Activated naive CD8-positive, alpha-beta T cell (primary cell): ENCODE results near the gene FOSL1.

Source experiments
- H3K27ac Mint-ChIP-seq: one replicate; pipeline ENCODE4 v1.8.0; 2021; ENCODE audit warnings: mixed read lengths
- H3K27me3 Mint-ChIP-seq: one replicate; pipeline ENCODE4 v1.8.0; 2021; ENCODE audit warnings: mixed read lengths
- H3K36me3 Mint-ChIP-seq: one replicate; pipeline ENCODE4 v1.8.0; 2021; ENCODE audit warnings: mixed read lengths
- H3K4me1 Mint-ChIP-seq: one replicate; pipeline ENCODE4 v1.8.0; 2021; ENCODE audit warnings: low read depth, mixed read lengths
- H3K4me3 Mint-ChIP-seq: one replicate; pipeline ENCODE4 v1.8.0; 2021; ENCODE audit warnings: mild to moderate bottlenecking, mixed read lengths
- H3K9me3 Mint-ChIP-seq: one replicate; pipeline ENCODE4 v1.8.0; 2021; ENCODE audit warnings: low read depth, mixed read lengths

The FOSL1 gene

GRCh38 chr11:65883058-65883761 lies 17.0 kb downstream of the FOSL1 start:
- no peaks in the 10 kb centered on the region for H3K27me3 Mint-ChIP-seq
- H3K9me3 Mint-ChIP-seq = no peaks in the 10 kb centered on the region
- H3K4me3 Mint-ChIP-seq = no peak overlapping the region
- H3K36me3 Mint-ChIP-seq = no peaks in the 10 kb centered on the region
- no peak overlapping the region for H3K27ac Mint-ChIP-seq
- H3K4me1 Mint-ChIP-seq = peaks cover 50% of the 10 kb centered on the region

DNA sequence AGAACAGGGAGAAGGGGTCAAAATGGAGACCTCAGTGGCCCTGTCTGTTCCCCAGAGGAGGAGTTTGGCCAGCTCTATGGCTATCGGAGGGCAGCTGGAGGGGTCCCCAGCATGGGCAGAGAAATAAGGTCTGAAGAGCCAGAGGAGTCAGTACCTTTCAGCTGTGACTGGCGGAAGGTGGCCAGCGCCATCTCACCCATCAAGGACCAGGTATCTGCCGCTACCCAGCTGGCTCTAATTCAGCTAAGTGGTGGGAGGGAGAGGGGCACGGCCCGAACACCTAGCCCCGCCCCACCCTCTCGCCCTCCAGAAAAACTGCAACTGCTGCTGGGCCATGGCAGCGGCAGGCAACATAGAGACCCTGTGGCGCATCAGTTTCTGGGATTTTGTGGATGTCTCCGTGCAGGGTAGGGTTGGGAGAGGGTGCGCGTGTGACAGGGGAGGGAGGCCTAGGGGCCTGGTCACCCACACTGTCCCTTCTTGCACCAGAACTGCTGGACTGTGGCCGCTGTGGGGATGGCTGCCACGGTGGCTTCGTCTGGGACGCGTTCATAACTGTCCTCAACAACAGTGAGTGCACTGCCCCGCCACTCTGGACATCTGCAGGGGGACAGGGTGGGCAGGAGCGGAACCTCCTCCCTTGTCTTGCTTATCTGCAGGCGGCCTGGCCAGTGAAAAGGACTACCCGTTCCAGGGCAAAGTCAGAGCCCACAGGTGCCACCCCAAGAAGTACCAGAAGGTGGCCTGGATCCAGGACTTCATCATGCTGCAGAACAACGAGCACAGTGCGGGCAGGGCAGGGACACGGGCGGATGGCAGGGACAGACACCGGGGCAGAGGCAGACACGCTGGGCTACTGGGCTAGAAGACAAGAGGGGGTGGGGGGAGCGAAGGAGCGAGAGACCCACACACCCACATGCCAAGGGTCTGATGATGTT lies 17.8 kb downstream of the FOSL1 start:
- Mint-ChIP-seq H3K9me3 (no peaks in the 10 kb centered on the region), H3K27me3 (no peaks in the 10 kb centered on the region), H3K4me3 (no peak overlapping the region), H3K36me3 (no peaks in the 10 kb centered on the region), H3K4me1 (peaks cover 55% of the 10 kb centered on the region), H3K27ac (peak overlapping the region; percentile 3)

DNA sequence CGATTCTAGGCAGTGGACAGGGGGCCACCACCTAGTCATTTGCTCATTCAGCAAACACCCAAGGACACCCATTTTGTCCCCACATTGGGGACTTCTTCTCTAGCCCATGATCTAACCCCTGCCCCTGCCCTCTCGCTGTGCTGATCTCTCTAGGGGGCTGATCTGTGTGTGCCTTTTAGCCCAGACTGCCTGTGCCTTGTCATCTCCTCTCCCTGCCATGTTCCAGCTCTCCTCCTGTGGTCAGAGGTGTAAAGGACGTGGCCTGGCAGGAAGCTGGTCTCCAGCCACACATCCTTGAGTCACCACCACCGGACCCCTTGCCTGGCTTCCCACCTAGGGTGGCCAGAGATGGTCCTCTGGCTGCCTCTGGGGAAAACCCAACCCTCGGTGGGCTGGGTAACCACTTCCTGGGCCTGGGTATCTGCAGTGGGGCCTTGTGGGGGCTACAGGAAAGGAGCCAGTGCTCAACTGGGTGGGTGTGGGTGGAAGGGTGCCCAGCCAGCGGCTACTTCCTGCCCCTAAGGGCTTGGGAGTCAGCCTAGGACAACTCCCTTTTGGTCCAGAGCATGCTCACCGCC lies 19.3 kb downstream of the FOSL1 start:
- H3K4me1 Mint-ChIP-seq = peaks cover 60% of the 10 kb centered on the region
- no peaks in the 10 kb centered on the region for H3K36me3 Mint-ChIP-seq
- H3K27ac Mint-ChIP-seq = peak overlapping the region; percentile 91
- H3K9me3 Mint-ChIP-seq = no peaks in the 10 kb centered on the region
- peak overlapping the region; percentile 82 for H3K4me3 Mint-ChIP-seq
- H3K27me3 Mint-ChIP-seq = no peaks in the 10 kb centered on the region

DNA sequence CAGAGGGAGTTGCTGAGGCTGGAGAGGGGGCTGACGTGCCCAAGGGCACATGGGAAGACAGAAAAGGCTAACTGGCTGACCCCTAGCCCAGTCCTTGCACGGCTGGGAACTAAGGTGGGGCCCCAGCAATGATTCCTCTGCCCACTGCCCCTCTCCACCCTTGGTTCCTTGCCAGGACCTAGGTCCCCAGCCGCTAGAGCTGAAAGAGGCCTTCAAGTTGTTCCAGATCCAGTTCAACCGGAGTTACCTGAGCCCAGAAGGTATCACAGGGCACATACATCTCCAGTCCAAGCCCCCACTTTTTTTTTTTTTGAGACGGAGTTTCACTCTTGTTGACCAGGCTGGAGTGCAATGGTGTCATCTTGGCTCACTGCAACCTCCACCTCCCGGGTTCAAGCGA lies 20.2 kb downstream of the FOSL1 start:
- peak overlapping the region; percentile 82 for H3K4me3 Mint-ChIP-seq
- H3K4me1 Mint-ChIP-seq = peaks cover 58% of the 10 kb centered on the region
- H3K27me3 Mint-ChIP-seq = no peaks in the 10 kb centered on the region
- peak overlapping the region; percentile 91 for H3K27ac Mint-ChIP-seq
- H3K36me3 Mint-ChIP-seq = no peaks in the 10 kb centered on the region
- no peaks in the 10 kb centered on the region for H3K9me3 Mint-ChIP-seq

DNA sequence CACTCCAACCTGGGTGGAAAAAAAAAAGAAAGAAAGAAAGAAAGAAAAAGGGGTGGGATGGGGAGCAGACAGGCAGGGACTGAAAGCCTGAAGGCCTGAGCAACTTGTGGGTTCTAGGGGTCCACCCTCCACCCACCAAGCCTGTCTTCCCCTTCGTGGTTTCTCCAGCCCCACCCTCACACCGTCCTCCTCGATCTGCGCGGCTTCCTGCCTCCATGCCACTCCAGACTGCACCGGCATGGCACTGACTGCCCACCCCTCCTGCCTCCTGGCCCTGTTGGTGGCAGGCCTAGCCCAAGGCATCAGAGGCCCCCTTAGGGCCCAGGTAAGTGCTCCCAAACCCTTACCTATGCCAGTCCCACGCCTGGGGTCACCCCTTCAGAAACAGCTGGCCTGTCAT lies 20.6 kb downstream of the FOSL1 start, which contains the start of gene CTSW:
CTSW (plus strand) TSS at position 221 of the 400 bp plus-strand sequence; CDS start at position 239, 18 bp downstream.
- Mint-ChIP-seq H3K27ac (peak within 1 kb of the TSS; percentile 91), H3K9me3 (no peaks in the 10 kb centered on the region), H3K27me3 (no peaks in the 10 kb centered on the region), H3K36me3 (no peaks in the 10 kb centered on the region), H3K4me3 (peak within 1 kb of the TSS; percentile 82), H3K4me1 (peaks cover 56% of the 10 kb centered on the region)

DNA sequence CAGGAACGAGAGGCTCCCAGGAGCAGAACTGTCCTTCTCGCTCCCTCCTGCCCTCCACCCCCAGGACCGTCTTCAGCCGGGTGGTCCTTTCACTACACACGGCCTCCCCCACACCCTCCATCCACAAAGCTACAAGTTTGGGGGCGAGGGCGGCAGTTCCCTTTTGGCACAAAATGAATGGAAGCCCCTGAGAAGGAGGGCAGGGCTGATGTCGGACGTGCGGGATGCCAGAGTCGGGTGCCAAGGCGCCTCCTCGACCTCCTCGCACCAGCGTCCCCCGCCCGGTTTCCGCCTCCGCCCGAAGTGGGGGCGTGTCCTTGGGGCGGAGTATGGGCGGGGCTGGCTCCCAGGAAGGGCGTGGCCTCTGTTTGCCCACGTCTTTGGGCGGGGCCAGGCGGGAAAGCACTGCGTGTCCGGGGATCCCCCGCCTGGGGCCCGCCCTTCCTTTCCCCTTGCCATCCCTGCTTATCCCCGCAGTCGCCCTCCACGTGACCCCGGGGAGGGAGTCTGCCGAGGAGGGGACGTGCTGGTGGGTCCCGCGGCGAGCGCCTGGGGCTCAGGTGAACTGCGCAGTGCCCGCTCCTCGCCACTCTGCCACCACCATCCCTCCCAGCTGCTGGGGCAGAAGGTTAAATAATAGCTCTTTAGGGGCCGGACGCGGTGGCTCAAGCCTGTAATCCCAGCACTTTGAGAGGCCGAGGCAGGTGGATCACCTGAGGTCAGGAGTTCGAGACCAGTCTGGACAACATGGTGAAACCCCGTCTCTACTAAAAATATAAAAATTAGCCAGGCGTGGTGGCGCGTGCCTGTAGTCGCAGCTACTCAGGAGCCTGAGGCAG lies 26.7 kb downstream of the FOSL1 start:
- Mint-ChIP-seq H3K4me3 (peak overlapping the region; percentile 90), H3K4me1 (peaks cover 46% of the 10 kb centered on the region), H3K9me3 (no peaks in the 10 kb centered on the region), H3K27ac (peak overlapping the region; percentile 77), H3K27me3 (no peaks in the 10 kb centered on the region), H3K36me3 (no peaks in the 10 kb centered on the region)

DNA sequence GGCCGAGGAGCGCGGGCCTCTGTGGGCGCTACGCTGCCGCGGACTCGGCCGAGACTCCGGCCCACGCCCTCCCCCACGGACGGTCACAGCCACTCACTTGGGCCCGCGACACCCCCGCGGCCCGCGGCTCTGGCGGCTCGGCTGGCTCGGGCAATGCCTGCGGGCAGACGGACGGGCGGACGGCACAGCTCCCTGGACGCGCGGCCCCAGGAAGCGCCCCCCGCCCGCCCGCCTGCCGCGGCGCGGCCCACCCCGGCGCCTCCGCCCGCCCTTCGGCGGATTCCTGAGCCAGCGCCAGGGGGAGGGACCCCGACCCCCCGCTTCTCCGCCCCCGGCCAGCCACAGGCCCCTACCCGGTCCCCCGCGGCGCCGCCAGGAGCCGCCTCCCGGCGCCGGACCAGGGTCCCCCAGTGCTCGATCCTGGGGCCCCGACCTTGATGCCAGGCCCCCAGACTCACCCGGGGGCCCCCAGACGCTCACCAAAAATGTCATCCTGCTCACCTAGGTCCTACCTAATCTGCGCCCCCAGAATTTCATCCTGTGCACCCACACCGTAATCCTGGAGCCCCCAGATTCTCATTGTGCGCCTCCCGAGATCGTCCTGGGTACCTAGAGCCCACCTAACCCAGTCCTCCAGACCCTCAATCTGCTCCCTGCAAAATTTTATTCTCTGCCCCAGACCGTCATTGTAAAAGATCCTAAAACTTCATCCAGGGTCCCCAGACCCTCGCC lies 27.4 kb downstream of the FOSL1 start, which contains the start of gene EFEMP2:
EFEMP2 (minus strand) TSS at position 215 of the 732 bp plus-strand sequence. CDS start 446 bp downstream, outside the sequence.
- peak within 1 kb of the TSS; percentile 77 for H3K27ac Mint-ChIP-seq
- H3K36me3 Mint-ChIP-seq = no peaks in the 10 kb centered on the region
- H3K4me3 Mint-ChIP-seq = peak within 1 kb of the TSS; percentile 90
- no peaks in the 10 kb centered on the region for H3K9me3 Mint-ChIP-seq
- peaks cover 40% of the 10 kb centered on the region for H3K4me1 Mint-ChIP-seq
- H3K27me3 Mint-ChIP-seq = no peaks in the 10 kb centered on the region

- H3K36me3 Mint-ChIP-seq = no peaks in the 10 kb centered on the region
- H3K4me3 Mint-ChIP-seq = peak overlapping the region; percentile 35
- H3K9me3 Mint-ChIP-seq = no peaks in the 10 kb centered on the region
- peaks cover 41% of the 10 kb centered on the region for H3K4me1 Mint-ChIP-seq
- H3K27ac Mint-ChIP-seq = peak overlapping the region; percentile 46
- no peaks in the 10 kb centered on the region for H3K27me3 Mint-ChIP-seq
These were observed 28.2 kb downstream of the FOSL1 start for GRCh38 chr11:65871811-65872548.

GRCh38 chr11:65870706-65871681 lies 29.2 kb downstream of the FOSL1 start:
- no peaks in the 10 kb centered on the region for H3K27me3 Mint-ChIP-seq
- H3K4me1 Mint-ChIP-seq = peaks cover 31% of the 10 kb centered on the region
- H3K36me3 Mint-ChIP-seq = no peaks in the 10 kb centered on the region
- no peak overlapping the region for H3K27ac Mint-ChIP-seq
- H3K9me3 Mint-ChIP-seq = no peaks in the 10 kb centered on the region
- peak overlapping the region; percentile 35 for H3K4me3 Mint-ChIP-seq

GRCh38 chr11:65870307-65870658 lies 29.9 kb downstream of the FOSL1 start:
- H3K4me1 Mint-ChIP-seq = peaks cover 31% of the 10 kb centered on the region
- H3K4me3 Mint-ChIP-seq = peak overlapping the region; percentile 35
- H3K9me3 Mint-ChIP-seq = no peaks in the 10 kb centered on the region
- no peaks in the 10 kb centered on the region for H3K27me3 Mint-ChIP-seq
- H3K36me3 Mint-ChIP-seq = no peaks in the 10 kb centered on the region
- H3K27ac Mint-ChIP-seq = no peak overlapping the region

DNA sequence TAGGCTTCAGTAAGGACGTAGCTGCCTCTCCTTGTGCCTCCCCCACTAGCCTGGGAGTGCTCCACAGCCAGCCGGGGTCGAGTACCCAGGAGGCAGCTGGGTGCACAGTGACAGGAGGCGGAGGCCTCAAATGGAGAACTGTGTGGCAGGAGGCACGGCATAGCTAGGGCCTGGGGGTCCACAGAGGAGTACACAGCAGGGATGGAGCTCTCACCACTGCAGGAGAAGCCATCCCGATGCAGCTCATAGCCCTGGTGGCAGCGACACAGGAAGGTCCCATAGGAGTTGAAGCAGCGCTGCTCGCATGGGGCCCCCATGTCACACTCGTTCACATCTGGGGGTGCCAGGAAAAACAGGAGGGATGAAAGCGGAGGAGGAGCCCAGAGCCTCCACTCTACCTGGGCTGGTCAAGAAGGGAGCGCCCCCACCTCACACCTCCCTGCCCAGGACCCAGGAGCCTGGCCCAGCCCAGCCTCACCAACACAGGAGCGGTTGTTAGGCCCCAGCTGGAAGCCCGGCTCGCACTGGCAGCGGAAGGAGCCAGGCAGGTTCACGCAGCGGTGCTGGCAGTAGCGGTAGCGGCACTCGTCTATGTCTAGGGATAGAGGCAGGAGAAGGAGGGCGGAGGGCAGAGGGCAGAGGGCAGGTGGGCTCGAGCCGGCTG lies 30.4 kb downstream of the FOSL1 start:
- Mint-ChIP-seq H3K4me3 (no peak overlapping the region), H3K27ac (no peak overlapping the region), H3K27me3 (no peaks in the 10 kb centered on the region), H3K9me3 (no peaks in the 10 kb centered on the region), H3K36me3 (no peaks in the 10 kb centered on the region), H3K4me1 (peaks cover 31% of the 10 kb centered on the region)

DNA sequence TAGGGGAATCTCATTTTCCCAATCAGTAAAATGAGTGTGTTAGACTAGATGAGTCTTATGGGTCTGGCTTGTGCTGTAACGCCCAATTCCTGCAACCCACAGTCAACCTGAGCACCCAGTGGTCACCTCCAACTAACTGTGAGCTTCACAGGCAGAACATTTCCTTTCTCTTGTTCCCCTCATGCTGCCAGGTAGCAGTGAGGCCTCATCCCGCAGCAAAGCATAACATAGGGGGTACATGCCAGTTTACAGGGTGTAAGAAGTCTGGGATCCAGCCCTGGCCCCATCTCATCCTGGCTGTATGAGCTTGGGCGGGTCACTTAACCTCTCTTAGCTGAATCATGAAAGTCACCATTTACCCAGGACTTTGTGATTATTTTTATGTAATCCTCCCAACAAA lies 31.3 kb downstream of the FOSL1 start:
- Mint-ChIP-seq H3K4me3 (no peak overlapping the region), H3K36me3 (no peaks in the 10 kb centered on the region), H3K9me3 (no peaks in the 10 kb centered on the region), H3K27me3 (no peaks in the 10 kb centered on the region), H3K27ac (no peak overlapping the region), H3K4me1 (peaks cover 30% of the 10 kb centered on the region)
